PC-9 (cell line): Measurements from ENCODE around the gene RPE.

Experiments used
- CTCF ChIP-seq: fragments of 200-600 bp; sonication (generic); conservative IDR thresholded peaks from 2 replicates; pipeline ENCODE4 v1.6.1; 2017; ENCODE audit warnings: mixed run types, antibody characterized with exemption, mild to moderate bottlenecking, moderate library complexity
- EZH2 ChIP-seq: fragments of 200-600 bp; sonication (generic); IDR thresholded peaks from 2 replicates; pipeline ENCODE4 v1.8.0; 2017; ENCODE audit warnings: antibody characterized with exemption, low read depth

- no peak for TF ChIP-seq CTCF
- TF ChIP-seq EZH2, result no peak
Observed at GRCh38 chr2:209990838-209991237, 11.6 kb upstream of the RPE start.
